A549 (cell line): ENCODE results near the gene CORO2B. TPM values are rescaled to one million over a fixed set of nuclear protein-coding genes. Genes with fewer than 3 reads are reported as not detected.

Experiments used
- ATAC-seq, 2 experiments: fragments of 200-7000 bp in 1 of 2; fragments of >200 bp in 1 of 2; cut with Nextera tagmentation in 1 of 2; cut with Tn5 transposase in 1 of 2; 3 replicates each; pipeline versions ENCODE4 v1.8.0 to v1.9.1; 2018 to 2020; ENCODE audit warnings: mild to moderate bottlenecking in 1 of 2, moderate library complexity in 1 of 2
- CTCF ChIA-PET: fragments of 300-600 bp; sonication (Branson Sonifier 250); formaldehyde crosslinking; extraction: SDS; loops from one replicate; lab custom pipeline; 2021; ENCODE audit warnings: antibody characterized with exemption, inconsistent platforms; lab: Yijun Ruan, JAX
- POLR2A ChIA-PET: fragments of 350-600 bp; formaldehyde crosslinking; extraction: SDS; loops from one replicate; lab custom pipeline; 2021; ENCODE audit warnings: antibody characterized with exemption, inconsistent platforms; lab: Yijun Ruan, JAX
- DNase-seq, 2 experiments: peaks; one replicate each; pipeline versions ENCODE4 v3.0.0 to v3.0.0-alpha.2; 2011 to 2016; ENCODE audit warnings: low read depth in 1 of 2, low spot score in 1 of 2
- FAIRE-seq: peaks from 2 replicates; lab custom pipeline; 2011; peaks lifted over from hg19 to GRCh38; lab: Jason Lieb, UNC
- H3K27ac ChIP-seq, 2 experiments: fragments of >200 bp; sonication (Bioruptor Twin); formaldehyde crosslinking; 3 replicates each; pipeline ENCODE4 v1.5.1; 2016 to 2017
- H3K4me1 ChIP-seq: fragments of >200 bp; sonication (Bioruptor Twin); formaldehyde crosslinking; 3 replicates; pipeline ENCODE4 v1.6.1; 2016
- H3K4me2 ChIP-seq: fragments of >200 bp; sonication (Bioruptor Twin); formaldehyde crosslinking; 3 replicates; pipeline ENCODE4 v1.6.1; 2016
- H3K4me3 ChIP-seq: fragments of >200 bp; sonication (Bioruptor Twin); formaldehyde crosslinking; 3 replicates; pipeline ENCODE4 v1.5.1; 2016
- H3K9me3 ChIP-seq: fragments of >200 bp; sonication (Bioruptor Twin); formaldehyde crosslinking; 3 replicates; pipeline ENCODE4 v1.6.1; 2016
- BHLHE40 ChIP-seq: IDR thresholded peaks from 2 replicates; pipeline ENCODE4 v1.6.1; 2012; ENCODE audit warnings: low read depth, low read length, inconsistent platforms
- CBX2 ChIP-seq: fragments of 200-600 bp; sonication (generic); IDR thresholded peaks from 2 replicates; pipeline ENCODE4 v1.6.1; 2016; ENCODE audit warnings: low read depth, mild to moderate bottlenecking, borderline replicate concordance
- CBX8 ChIP-seq: fragments of 200-600 bp; sonication (generic); IDR thresholded peaks from 2 replicates; pipeline ENCODE4 v1.6.1; 2016
- CHD4 ChIP-seq: fragments of 200-600 bp; sonication (generic); IDR thresholded peaks from 2 replicates; pipeline ENCODE4 v1.6.1; 2016; ENCODE audit warnings: antibody characterized with exemption, mild to moderate bottlenecking, borderline replicate concordance
- EHMT2 ChIP-seq: fragments of 200-600 bp; sonication (generic); IDR thresholded peaks from 2 replicates; pipeline ENCODE4 v1.6.1; 2016; ENCODE audit warnings: antibody characterized with exemption, low read depth, mild to moderate bottlenecking, moderate library complexity
- ESRRA ChIP-seq: fragments of 150-350 bp; IDR thresholded peaks from 2 replicates; pipeline ENCODE4 v1.6.1; 2014; ENCODE audit warnings: mild to moderate bottlenecking, low read length, borderline replicate concordance
- FOSB ChIP-seq: fragments of 250-450 bp; sonication (Bioruptor Pico); IDR thresholded peaks from 2 replicates; pipeline ENCODE4 v1.5.0; 2020; ENCODE audit warnings: mild to moderate bottlenecking, moderate library complexity
- FOSL2 ChIP-seq, 2 experiments: fragments of 450-650 bp in 1 of 2; fragments of >200 bp in 1 of 2; sonication (Bioruptor Twin) in 1 of 2; formaldehyde crosslinking; IDR thresholded peaks; 2 replicates each; pipeline versions ENCODE4 v1.5.0 to v1.6.1; 2016 to 2020; ENCODE audit warnings: mild to moderate bottlenecking in 1 of 2, moderate library complexity in 1 of 2
- FOXS1 ChIP-seq: fragments of 250-450 bp; sonication (Bioruptor Pico); IDR thresholded peaks from 2 replicates; pipeline ENCODE4 v1.5.0; 2020; ENCODE audit warnings: mild to moderate bottlenecking, moderate library complexity
- GATA3 ChIP-seq: IDR thresholded peaks from 2 replicates; pipeline ENCODE4 v1.6.1; 2012; ENCODE audit warnings: borderline replicate concordance
- HDAC2 ChIP-seq: fragments of 200-600 bp; sonication (generic); IDR thresholded peaks from 2 replicates; pipeline ENCODE4 v1.6.1; 2016
- HOXB13 ChIP-seq: fragments of 250-450 bp; sonication (Bioruptor Pico); IDR thresholded peaks from 2 replicates; pipeline ENCODE4 v1.5.0; 2020; ENCODE audit warnings: low read depth, mild to moderate bottlenecking, moderate library complexity
- HOXB5 ChIP-seq: fragments of 250-450 bp; sonication (Bioruptor Pico); IDR thresholded peaks from 2 replicates; pipeline ENCODE4 v1.5.0; 2020; ENCODE audit warnings: mild to moderate bottlenecking, moderate library complexity
- JUNB ChIP-seq: fragments of >200 bp; sonication (Bioruptor Twin); formaldehyde crosslinking; IDR thresholded peaks from 2 replicates; pipeline ENCODE4 v1.6.1; 2016
- KDM1A ChIP-seq: fragments of 200-600 bp; sonication (generic); IDR thresholded peaks from 2 replicates; pipeline ENCODE4 v1.6.1; 2016; ENCODE audit warnings: low read depth, mild to moderate bottlenecking
- MAFK ChIP-seq: fragments of 450-650 bp; IDR thresholded peaks from 2 replicates; pipeline ENCODE4 v1.6.1; 2014; ENCODE audit not compliant: partially characterized antibody
- MAZ ChIP-seq: fragments of 150-350 bp; IDR thresholded peaks from 2 replicates; pipeline ENCODE4 v1.6.1; 2014; ENCODE audit warnings: antibody characterized with exemption, low read depth, low read length, borderline replicate concordance
- MYC ChIP-seq: IDR thresholded peaks from 2 replicates; pipeline ENCODE4 v1.6.1; 2012; ENCODE audit warnings: mild to moderate bottlenecking, inconsistent platforms, low read length, improper control_type of control experiment, borderline replicate concordance
- NFE2L2 ChIP-seq: fragments of 150-350 bp; conservative IDR thresholded peaks from 2 replicates; pipeline ENCODE4 v1.6.1; 2014; ENCODE audit warnings: low read length
- NPAS2 ChIP-seq: fragments of 250-450 bp; sonication (Bioruptor Pico); IDR thresholded peaks from 2 replicates; pipeline ENCODE4 v1.8.0; 2022; ENCODE audit warnings: mild to moderate bottlenecking, moderate library complexity, borderline replicate concordance
- NR3C1 ChIP-seq: fragments of >200 bp; sonication (Bioruptor Twin); formaldehyde crosslinking; IDR thresholded peaks from 3 replicates; pipeline ENCODE4 v1.6.1; 2017
- PHF8 ChIP-seq: fragments of 200-600 bp; sonication (generic); IDR thresholded peaks from 2 replicates; pipeline ENCODE4 v1.6.1; 2016; ENCODE audit warnings: low read depth, mild to moderate bottlenecking, antibody characterized with exemption, moderate library complexity, borderline replicate concordance
- RCOR1 ChIP-seq: fragments of 150-350 bp; IDR thresholded peaks from 2 replicates; pipeline ENCODE4 v1.6.1; 2014; ENCODE audit warnings: antibody characterized with exemption, low read length, low read depth
- SMC3 ChIP-seq: fragments of >200 bp; sonication (Bioruptor Twin); formaldehyde crosslinking; IDR thresholded peaks from 3 replicates; pipeline ENCODE4 v1.6.1; 2018; ENCODE audit warnings: inconsistent platforms
- TFCP2L1 ChIP-seq: fragments of 250-450 bp; sonication (Bioruptor Pico); IDR thresholded peaks from 2 replicates; pipeline ENCODE4 v1.5.0; 2021; ENCODE audit warnings: mild to moderate bottlenecking
- TP53 ChIP-seq: fragments of 250-450 bp; sonication (Bioruptor Pico); IDR thresholded peaks from 2 replicates; pipeline ENCODE4 v1.5.0; 2021; ENCODE audit warnings: mild to moderate bottlenecking, moderate library complexity
- ZC3H11A ChIP-seq: fragments of 450-650 bp; IDR thresholded peaks from 2 replicates; pipeline ENCODE4 v1.6.1; 2014; ENCODE audit warnings: antibody characterized with exemption, mild to moderate bottlenecking
- ZNF302 ChIP-seq: fragments of 250-450 bp; sonication (Bioruptor Pico); IDR thresholded peaks from 2 replicates; pipeline ENCODE4 v1.9.0; 2021; ENCODE audit warnings: inconsistent platforms, mild to moderate bottlenecking, moderate library complexity
- WGBS: methylation state at CpG from one replicate; pipeline ENCODE4 v1.1.6; 2017; ENCODE audit errors: missing lambda C conversion rate; 5-methylcytosine and 5-hydroxymethylcytosine counted together
- polyA plus RNA-seq, 4 experiments: library from polyadenylated mRNA; depleted of rRNA in 3 of 4; stranded (reverse); fragments of >200 nt; fragmentation: RNase III in 1 of 4; extraction: RNeasy Plus Mini Kit Qiagen cat#74134 plus additional on column Dnase treatment in 1 of 4; gene quantifications; 2 replicates in 3 of 4; 3 replicates in 1 of 4; pipeline ENCODE4 v1.2.3, GENCODE V29; 2011 to 2017
- TF ChIP-seq, protein P1 (sequence below): fragments of 250-450 bp; sonication (Bioruptor Pico); IDR thresholded peaks from 2 replicates; pipeline ENCODE4 v1.5.0; 2020; ENCODE audit warnings: low read depth, mild to moderate bottlenecking, moderate library complexity
- TF ChIP-seq, protein P2 (sequence below): fragments of >200 bp; sonication (Bioruptor Twin); formaldehyde crosslinking; IDR thresholded peaks from 3 replicates; pipeline ENCODE4 v1.6.1; 2016

Gene CORO2B
- polyA plus RNA-seq, 2 of the 4 experiments (the other 2 are of a cell fraction), result 2.0 to 2.3 TPM

DNA sequence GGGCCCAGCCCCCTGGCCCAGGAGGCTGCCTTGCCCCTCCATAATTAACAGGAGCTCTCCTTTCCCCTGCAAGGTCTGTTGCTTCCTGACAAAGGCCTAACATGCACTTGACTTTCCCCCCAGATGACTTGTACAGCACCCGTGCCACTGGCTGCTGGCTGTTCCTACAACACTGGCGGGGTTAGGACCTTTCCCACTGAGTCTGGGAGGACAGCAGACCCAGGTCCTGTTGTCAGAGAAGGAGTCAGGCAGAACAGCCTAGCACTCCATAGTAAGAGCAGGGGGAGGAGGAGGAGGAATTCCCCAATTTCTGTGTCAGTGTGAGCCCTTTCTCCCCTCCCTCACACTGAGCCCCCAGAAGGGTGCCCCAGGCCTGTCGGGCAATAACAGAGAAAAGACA is 99.2 kb downstream of the CORO2B start:
- Histone ChIP-seq H3K4me1 (no peaks in the 10 kb centered on the region), H3K27ac (no peak overlapping the region), H3K9me3 (no peaks in the 10 kb centered on the region), H3K4me2 (no peak overlapping the region), H3K4me3 (no peak overlapping the region)
- ATAC-seq, result no peak
- WGBS, result 77% methylated on average over 3 of the region's 3 CpGs
- ChIA-PET CTCF (interaction anchor here (0.8 to 22.7 kb wide), 9 partner anchors 11 to 373 kb away, joined by 3 to 452 read pairs (median 50); no protein-coding TSS in a partner anchor), POLR2A (no interaction called here)
- no peak for TF ChIP-seq ZNF302 (CRISPR knock-in tag)
- no peak for TF ChIP-seq MYC
- TF ChIP-seq, protein P1, sequence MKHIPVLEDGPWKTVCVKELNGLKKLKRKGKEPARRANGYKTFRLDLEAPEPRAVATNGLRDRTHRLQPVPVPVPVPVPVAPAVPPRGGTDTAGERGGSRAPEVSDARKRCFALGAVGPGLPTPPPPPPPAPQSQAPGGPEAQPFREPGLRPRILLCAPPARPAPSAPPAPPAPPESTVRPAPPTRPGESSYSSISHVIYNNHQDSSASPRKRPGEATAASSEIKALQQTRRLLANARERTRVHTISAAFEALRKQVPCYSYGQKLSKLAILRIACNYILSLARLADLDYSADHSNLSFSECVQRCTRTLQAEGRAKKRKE (CRISPR knock-in tag), result no peak
- TF ChIP-seq RCOR1, result no peak
- no peak for TF ChIP-seq FOSL2 (IDR thresholded peaks at IDR 0.05)
- no peak for TF ChIP-seq FOSL2 (CRISPR knock-in tag; IDR thresholded peaks at IDR 0.05)
- TF ChIP-seq CHD4, result no peak
- no peak for TF ChIP-seq TFCP2L1
- TF ChIP-seq SMC3, result no peak
- TF ChIP-seq NR3C1, result no peak
- no peak for TF ChIP-seq HOXB13 (CRISPR knock-in tag)
- TF ChIP-seq KDM1A, result no peak
- TF ChIP-seq ZC3H11A, result no peak
- TF ChIP-seq TP53 (CRISPR knock-in tag), result no peak
- no peak for TF ChIP-seq PHF8
- no peak for TF ChIP-seq HDAC2
- no peak for TF ChIP-seq CBX2
- TF ChIP-seq FOSB (CRISPR knock-in tag), result no peak
- no peak for TF ChIP-seq NFE2L2
- no peak for TF ChIP-seq BHLHE40
- TF ChIP-seq JUNB, result no peak
- DNase-seq, result no peak
- FAIRE-seq, result no peak

DNA sequence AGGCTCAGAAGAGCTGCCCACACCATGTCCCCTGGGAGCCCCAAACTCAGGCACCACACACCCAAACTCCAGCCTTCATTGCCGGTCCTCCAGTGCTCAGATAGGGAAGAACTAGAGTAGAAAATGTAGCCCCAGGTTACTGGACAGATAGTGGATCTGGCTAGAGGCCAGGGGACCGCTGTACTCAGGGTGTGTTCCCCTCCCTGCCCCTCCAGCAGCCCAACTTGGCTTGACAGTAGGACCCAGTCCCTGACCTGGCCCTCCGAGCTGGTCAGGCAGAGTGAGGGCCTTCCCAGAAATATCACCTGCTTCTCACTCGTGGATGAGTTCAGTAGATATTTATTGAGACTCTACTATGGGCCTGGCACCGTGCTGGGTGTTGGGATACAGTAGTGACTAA is 100.0 kb downstream of the CORO2B start:
- Histone ChIP-seq H3K27ac (no peak overlapping the region), H3K9me3 (no peaks in the 10 kb centered on the region), H3K4me3 (no peak overlapping the region), H3K4me1 (no peaks in the 10 kb centered on the region), H3K4me2 (no peak overlapping the region)
- FAIRE-seq (no peak), DNase-seq (no peak), ATAC-seq (no peak)
- WGBS, result 67% methylated on average over 5 of the region's 5 CpGs
- ChIA-PET POLR2A (no interaction called here), CTCF (interaction anchor here (0.7 to 22.7 kb wide), 6 partner anchors 26 to 374 kb away, joined by 3 to 452 read pairs (median 194); no protein-coding TSS in a partner anchor)
- no peak for TF ChIP-seq JUNB
- TF ChIP-seq TFCP2L1, result no peak

DNA sequence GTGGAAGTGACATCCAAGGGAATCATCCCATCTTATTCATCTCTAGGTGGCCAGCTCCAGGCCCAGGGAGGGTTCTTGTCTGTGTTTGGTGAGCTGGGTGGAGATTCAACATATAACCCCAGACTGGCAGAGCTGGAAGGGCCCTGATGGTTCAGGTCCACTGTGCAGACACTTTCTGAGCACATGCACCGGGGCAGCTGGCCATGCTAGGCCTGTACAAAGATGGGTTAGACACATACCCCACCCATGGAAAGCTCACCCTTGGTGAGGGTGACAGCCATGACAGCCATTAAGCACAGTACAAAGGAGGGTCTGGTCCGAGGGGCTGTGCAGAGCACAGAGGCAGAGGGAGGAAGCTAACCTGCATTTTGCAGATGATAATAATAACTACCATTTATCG is 100.4 kb downstream of the CORO2B start:
- WGBS, result 40% methylated on average over 3 of the region's 3 CpGs
- TF ChIP-seq, protein P2, sequence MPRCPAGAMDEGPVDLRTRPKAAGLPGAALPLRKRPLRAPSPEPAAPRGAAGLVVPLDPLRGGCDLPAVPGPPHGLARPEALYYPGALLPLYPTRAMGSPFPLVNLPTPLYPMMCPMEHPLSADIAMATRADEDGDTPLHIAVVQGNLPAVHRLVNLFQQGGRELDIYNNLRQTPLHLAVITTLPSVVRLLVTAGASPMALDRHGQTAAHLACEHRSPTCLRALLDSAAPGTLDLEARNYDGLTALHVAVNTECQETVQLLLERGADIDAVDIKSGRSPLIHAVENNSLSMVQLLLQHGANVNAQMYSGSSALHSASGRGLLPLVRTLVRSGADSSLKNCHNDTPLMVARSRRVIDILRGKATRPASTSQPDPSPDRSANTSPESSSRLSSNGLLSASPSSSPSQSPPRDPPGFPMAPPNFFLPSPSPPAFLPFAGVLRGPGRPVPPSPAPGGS, result no peak
- no peak for TF ChIP-seq GATA3
- TF ChIP-seq NPAS2 (CRISPR knock-in tag), result no peak
- TF ChIP-seq NR3C1, result no peak
- no peak for TF ChIP-seq HDAC2
- TF ChIP-seq BHLHE40, result no peak
- TF ChIP-seq MAZ, result no peak
- TF ChIP-seq EHMT2, result no peak
- TF ChIP-seq PHF8, result no peak
- TF ChIP-seq FOXS1 (CRISPR knock-in tag), result no peak
- no peak for TF ChIP-seq CBX8
- no peak for TF ChIP-seq ESRRA
- no peak for TF ChIP-seq JUNB
- TF ChIP-seq MAFK, result no peak
- no peak for TF ChIP-seq HOXB5 (CRISPR knock-in tag)
- no peak for TF ChIP-seq ZC3H11A
- Histone ChIP-seq H3K4me1 (no peaks in the 10 kb centered on the region), H3K27ac (no peak overlapping the region), H3K4me2 (no peak overlapping the region), H3K4me3 (no peak overlapping the region), H3K9me3 (no peaks in the 10 kb centered on the region)
- DNase-seq (no peak), ATAC-seq (no peak), FAIRE-seq (no peak)
- POLR2A ChIA-PET, result no interaction called here
- CTCF ChIA-PET, result interaction anchor here (0.7 to 22.7 kb wide), 5 partner anchors 25 to 374 kb away, joined by 3 to 452 read pairs (median 205); no protein-coding TSS in a partner anchor
